Raji (cell line): Measurements from ENCODE around the gene MAP2K4.

Source experiments
- POLR2A ChIP-seq: IDR thresholded peaks from 2 replicates; pipeline ENCODE4 v1.6.1; 2011; ENCODE audit warnings: low read depth, low read length, control low read depth; ENCODE audit not compliant: insufficient read depth

MAP2K4 gene

GRCh38 chr17:12136243-12136642 lies 115.6 kb downstream of the MAP2K4 start:
- no peak for TF ChIP-seq POLR2A

GRCh38 chr17:12136646-12137045 lies 116.0 kb downstream of the MAP2K4 start:
- no peak for TF ChIP-seq POLR2A

GRCh38 chr17:12137859-12138258 lies 117.2 kb downstream of the MAP2K4 start:
- TF ChIP-seq POLR2A, result no peak

GRCh38 chr17:12140685-12141084 lies 120.0 kb downstream of the MAP2K4 start:
- TF ChIP-seq POLR2A, result no peak

GRCh38 chr17:12164085-12164484 lies 143.4 kb downstream of the MAP2K4 start:
- no peak for TF ChIP-seq POLR2A

- TF ChIP-seq POLR2A, result no peak
These were observed 158.1 kb downstream of the MAP2K4 start for GRCh38 chr17:12178644-12179330.

GRCh38 chr17:12180644-12181261 lies 160.1 kb downstream of the MAP2K4 start:
- no peak for TF ChIP-seq POLR2A

- no peak for TF ChIP-seq POLR2A
These were observed 167.0 kb downstream of the MAP2K4 start for GRCh38 chr17:12187658-12188057.

GRCh38 chr17:12193144-12193735 lies 172.6 kb downstream of the MAP2K4 start:
- no peak for TF ChIP-seq POLR2A
